Activated T-helper 1 cell treated with anti-CD3 and anti-CD28 coated beads, Interleukin-12 subunit alpha, Interleukin-12 subunit beta, Interleukin-2, Interleukin-4 antibody, amounts not matched to agents 30 ng/mL and 10 ng/mL and 1 ng/mL, durations not matched to agents 14 hours and 24 hours and 36 hours (primary cell): ENCODE results near the gene NLRP8. TPM values are rescaled to one million over a fixed set of nuclear protein-coding genes. Genes with fewer than 3 reads are reported as not detected.
"Not testable (repeated sequence)": the region's sequence is repeated elsewhere in the genome, so short reads cannot be mapped to it uniquely, and the experiment has no call there.

Experiments used
- DNase-seq: peaks from one replicate; pipeline ENCODE4 v3.0.0; 2021; ENCODE audit warnings: low spot score
- H3K27ac Mint-ChIP-seq: one replicate; pipeline ENCODE4 v1.8.0; 2021; ENCODE audit warnings: mild to moderate bottlenecking, mixed read lengths
- H3K27me3 Mint-ChIP-seq: one replicate; pipeline ENCODE4 v1.8.0; 2022; ENCODE audit warnings: mild to moderate bottlenecking, moderate library complexity, mixed read lengths; ENCODE audit not compliant: insufficient read depth
- H3K36me3 Mint-ChIP-seq: one replicate; pipeline ENCODE4 v1.8.0; 2021; ENCODE audit warnings: low read depth, mixed read lengths
- H3K4me1 Mint-ChIP-seq: one replicate; pipeline ENCODE4 v1.8.0; 2021; ENCODE audit warnings: low read depth, mixed read lengths
- H3K4me3 Mint-ChIP-seq: one replicate; pipeline ENCODE4 v1.8.0; 2021; ENCODE audit warnings: mild to moderate bottlenecking, moderate library complexity, mixed read lengths
- H3K9me3 Mint-ChIP-seq: one replicate; pipeline ENCODE4 v1.8.0; 2021; ENCODE audit warnings: mixed read lengths
- intact Hi-C: fragments of 100-400 bp; cut with micrococcal nuclease; formaldehyde crosslinking; loops from one replicate; pipeline ENCODE4 v1.15.1; 2024
- total RNA-seq: library from RNA; stranded (reverse); gene quantifications from 2 replicates; pipeline ENCODE4 v1.2.3, GENCODE V29; 2022

Gene NLRP8
- total RNA-seq, 1 donor from 2014 or later: not detected

DNA sequence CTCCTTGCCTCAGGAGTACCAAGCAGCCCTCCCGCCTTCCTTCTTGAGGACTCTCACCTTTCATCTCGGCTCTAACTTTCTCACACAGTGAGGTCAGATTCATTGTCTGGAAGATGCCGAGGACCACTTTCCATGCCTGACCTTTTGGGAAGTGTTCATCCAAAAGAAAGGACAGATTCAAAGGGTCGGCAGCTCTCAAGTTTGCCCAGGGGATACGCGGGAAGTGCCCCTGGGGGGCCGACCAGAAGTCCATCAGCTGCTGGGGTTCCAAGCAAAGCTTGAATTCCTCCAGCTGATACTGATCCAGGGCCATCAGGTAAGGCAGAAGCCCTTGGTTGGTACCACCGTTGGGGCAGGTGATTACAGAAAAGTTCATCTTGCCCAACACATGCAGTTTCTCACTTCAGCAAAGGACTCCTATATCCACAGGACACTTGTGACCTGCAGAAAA, 15.7 kb upstream of the NLRP8 start, which contains the start of gene NLRP13:
Gene NLRP13 (minus strand): TSS at position 401 of the 451 bp plus-strand sequence. CDS start 25 bp downstream, at position 376.
- DNase-seq: no peak
- Mint-ChIP-seq H3K36me3 (peaks cover 2% of the 10 kb centered on the region), H3K27ac (no peak within 1 kb of the TSS), H3K27me3 (no peaks in the 10 kb centered on the region), H3K4me3 (no peak within 1 kb of the TSS), H3K4me1 (no peaks in the 10 kb centered on the region), H3K9me3 (peaks cover 71% of the 10 kb centered on the region)
- intact Hi-C loops: no loop called here

- intact Hi-C loops: no loop called here
- H3K4me1 Mint-ChIP-seq: no peaks in the 10 kb centered on the region
- DNase-seq: no peak
- H3K27ac Mint-ChIP-seq: no peak overlapping the region
- H3K4me3 Mint-ChIP-seq: no peak overlapping the region
- peaks cover 2% of the 10 kb centered on the region for H3K36me3 Mint-ChIP-seq
- H3K9me3 Mint-ChIP-seq: peaks cover 64% of the 10 kb centered on the region
- no peaks in the 10 kb centered on the region for H3K27me3 Mint-ChIP-seq
Measured at GRCh38 chr19:55935206-55935605, 12.4 kb upstream of the NLRP8 start.

- H3K27ac Mint-ChIP-seq: no peak overlapping the region
- DNase-seq: no peak
- no peaks in the 10 kb centered on the region for H3K36me3 Mint-ChIP-seq
- peaks cover 68% of the 10 kb centered on the region for H3K9me3 Mint-ChIP-seq
- intact Hi-C loops: no loop called here
- H3K4me1 Mint-ChIP-seq: no peaks in the 10 kb centered on the region
- no peaks in the 10 kb centered on the region for H3K27me3 Mint-ChIP-seq
- H3K4me3 Mint-ChIP-seq: no peak overlapping the region
Measured at GRCh38 chr19:55939206-55939605, 8.4 kb upstream of the NLRP8 start.

GRCh38 chr19:55940306-55940705, 7.3 kb upstream of the NLRP8 start:
- no peak for DNase-seq
- peaks cover 58% of the 10 kb centered on the region for H3K9me3 Mint-ChIP-seq
- intact Hi-C loops: no loop called here
- no peaks in the 10 kb centered on the region for H3K27me3 Mint-ChIP-seq
- H3K4me3 Mint-ChIP-seq: no peak overlapping the region
- H3K36me3 Mint-ChIP-seq: no peaks in the 10 kb centered on the region
- H3K27ac Mint-ChIP-seq: no peak overlapping the region
- no peaks in the 10 kb centered on the region for H3K4me1 Mint-ChIP-seq

- H3K36me3 Mint-ChIP-seq, H3K4me1 Mint-ChIP-seq, H3K27me3 Mint-ChIP-seq, H3K4me3 Mint-ChIP-seq, DNase-seq, intact Hi-C loops, H3K27ac Mint-ChIP-seq: not testable (repeated sequence)
- H3K9me3 Mint-ChIP-seq: peaks cover 43% of the 10 kb centered on the region
Measured at GRCh38 chr19:55950566-55950965, 2.9 kb downstream of the NLRP8 start.

- H3K9me3 Mint-ChIP-seq: peaks cover 32% of the 10 kb centered on the region
- no peaks in the 10 kb centered on the region for H3K4me1 Mint-ChIP-seq
- H3K27ac Mint-ChIP-seq: no peak overlapping the region
- intact Hi-C loops: no loop called here
- DNase-seq: no peak
- H3K27me3 Mint-ChIP-seq: no peaks in the 10 kb centered on the region
- H3K4me3 Mint-ChIP-seq: no peak overlapping the region
- no peaks in the 10 kb centered on the region for H3K36me3 Mint-ChIP-seq
Measured at GRCh38 chr19:55956431-55956830, 8.8 kb downstream of the NLRP8 start.

DNA sequence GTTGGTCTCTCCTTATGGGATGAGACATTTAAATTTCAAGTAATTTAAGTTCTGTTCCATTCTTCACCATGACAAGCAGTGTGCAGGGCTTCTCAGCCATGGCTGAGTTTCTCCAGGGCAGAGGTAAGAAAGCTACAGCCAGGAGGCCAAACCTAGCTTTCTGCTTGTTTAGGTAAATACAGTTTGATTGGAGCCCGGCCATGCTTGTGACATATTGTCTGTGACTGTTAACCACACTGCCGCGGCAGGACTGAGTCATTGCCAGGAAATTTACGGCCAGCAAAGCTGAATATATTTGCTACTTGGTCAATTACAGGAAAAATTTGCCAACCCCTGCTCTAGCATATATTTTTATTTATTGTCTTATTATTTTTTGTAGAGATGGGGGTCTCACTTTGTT, 10.7 kb downstream of the NLRP8 start:
- intact Hi-C loops: no loop called here
- Mint-ChIP-seq H3K27me3 (no peaks in the 10 kb centered on the region), H3K9me3 (peaks cover 31% of the 10 kb centered on the region), H3K4me3 (no peak overlapping the region), H3K36me3 (no peaks in the 10 kb centered on the region), H3K4me1 (no peaks in the 10 kb centered on the region), H3K27ac (no peak overlapping the region)
- DNase-seq: no peak

DNA sequence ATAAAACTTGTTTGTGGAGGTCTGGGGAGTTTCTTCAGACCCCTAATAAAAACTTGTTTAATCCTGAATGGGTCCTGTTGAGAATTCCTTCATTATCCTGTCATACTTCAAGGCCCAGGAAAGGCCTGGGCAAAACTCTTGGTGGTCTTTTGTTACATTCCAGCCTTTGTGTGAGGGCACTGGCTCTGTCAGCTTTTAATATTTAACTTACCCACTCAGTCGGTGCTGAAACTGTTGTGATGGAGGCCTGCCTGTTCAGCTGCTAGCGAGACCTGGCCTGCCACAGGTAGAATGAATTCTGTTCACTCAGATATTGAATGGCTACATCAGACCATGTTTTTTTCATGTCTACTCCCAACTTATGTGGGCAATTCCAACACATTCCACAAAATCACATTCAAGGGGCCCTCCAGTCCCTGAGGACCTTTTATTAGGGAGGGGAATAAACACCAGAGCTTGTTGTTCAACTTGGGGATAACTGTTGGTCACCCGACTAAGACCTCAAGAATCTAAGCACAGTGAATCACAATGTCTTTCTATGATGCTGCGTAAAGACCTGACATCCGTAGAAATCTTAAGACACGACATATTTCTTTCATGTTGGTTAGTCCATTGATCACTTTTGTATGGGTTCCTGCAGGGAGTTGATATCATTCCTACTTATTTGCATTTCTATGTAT, 12.5 kb downstream of the NLRP8 start:
- Mint-ChIP-seq H3K4me1 (no peaks in the 10 kb centered on the region), H3K9me3 (peaks cover 36% of the 10 kb centered on the region), H3K4me3 (no peak overlapping the region), H3K27me3 (no peaks in the 10 kb centered on the region), H3K27ac (no peak overlapping the region), H3K36me3 (no peaks in the 10 kb centered on the region)
- no peak for DNase-seq
- intact Hi-C loops: no loop called here

GRCh38 chr19:55962186-55962585, 14.6 kb downstream of the NLRP8 start:
- H3K9me3 Mint-ChIP-seq: peaks cover 44% of the 10 kb centered on the region
- no peaks in the 10 kb centered on the region for H3K4me1 Mint-ChIP-seq
- H3K27ac Mint-ChIP-seq: no peak overlapping the region
- intact Hi-C loops: no loop called here
- no peak for DNase-seq
- peaks cover 1% of the 10 kb centered on the region for H3K27me3 Mint-ChIP-seq
- no peak overlapping the region for H3K4me3 Mint-ChIP-seq
- no peaks in the 10 kb centered on the region for H3K36me3 Mint-ChIP-seq

DNA sequence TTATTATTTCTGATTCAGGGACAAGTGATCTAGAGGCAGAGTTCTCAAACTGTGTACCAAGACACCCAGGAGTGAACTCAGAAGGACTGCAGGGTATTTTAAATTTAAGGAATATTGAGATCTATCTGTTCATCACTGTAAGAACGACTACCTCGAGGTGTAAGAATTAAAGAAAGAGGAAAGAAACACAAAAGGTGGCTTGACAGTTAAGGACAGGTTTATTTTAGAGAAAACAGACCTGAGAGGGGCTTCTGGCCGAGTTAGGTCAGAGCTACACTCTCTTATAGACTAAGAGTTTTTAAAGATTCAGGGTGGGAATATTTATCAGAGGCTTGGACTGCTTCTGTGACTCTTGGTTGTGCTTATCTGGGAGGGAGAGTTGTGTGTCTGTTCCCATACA, 26.4 kb downstream of the NLRP8 start:
- no peaks in the 10 kb centered on the region for H3K36me3 Mint-ChIP-seq
- no peaks in the 10 kb centered on the region for H3K27me3 Mint-ChIP-seq
- DNase-seq: no peak
- H3K27ac Mint-ChIP-seq: no peak overlapping the region
- H3K9me3 Mint-ChIP-seq: peaks cover 59% of the 10 kb centered on the region
- no peak overlapping the region for H3K4me3 Mint-ChIP-seq
- H3K4me1 Mint-ChIP-seq: no peaks in the 10 kb centered on the region
- intact Hi-C loops: no loop called here

- Mint-ChIP-seq H3K27me3 (no peaks in the 10 kb centered on the region), H3K9me3 (peaks cover 42% of the 10 kb centered on the region), H3K4me3 (no peak overlapping the region), H3K27ac (no peak overlapping the region), H3K36me3 (no peaks in the 10 kb centered on the region), H3K4me1 (no peaks in the 10 kb centered on the region)
- intact Hi-C loops: no loop called here
- no peak for DNase-seq
Measured at GRCh38 chr19:55980415-55980814, 32.8 kb downstream of the NLRP8 start.

- Mint-ChIP-seq H3K4me3 (no peak overlapping the region), H3K9me3 (peaks cover 42% of the 10 kb centered on the region), H3K36me3 (no peaks in the 10 kb centered on the region), H3K27ac (no peak overlapping the region), H3K27me3 (no peaks in the 10 kb centered on the region), H3K4me1 (no peaks in the 10 kb centered on the region)
- no peak for DNase-seq
- intact Hi-C loops: no loop called here
Measured at GRCh38 chr19:55985254-55985653, 37.6 kb downstream of the NLRP8 start.

GRCh38 chr19:55986487-55986886, 38.9 kb downstream of the NLRP8 start, which contains the start of gene NLRP5:
Gene NLRP5, plus strand, starts transcription at chr19:55986775.
- intact Hi-C loops: no loop called here
- H3K4me1 Mint-ChIP-seq: no peaks in the 10 kb centered on the region
- no peak within 1 kb of the TSS for H3K27ac Mint-ChIP-seq
- H3K27me3 Mint-ChIP-seq: no peaks in the 10 kb centered on the region
- H3K4me3 Mint-ChIP-seq: no peak within 1 kb of the TSS
- H3K36me3 Mint-ChIP-seq: no peaks in the 10 kb centered on the region
- no peak for DNase-seq
- peaks cover 39% of the 10 kb centered on the region for H3K9me3 Mint-ChIP-seq

DNA sequence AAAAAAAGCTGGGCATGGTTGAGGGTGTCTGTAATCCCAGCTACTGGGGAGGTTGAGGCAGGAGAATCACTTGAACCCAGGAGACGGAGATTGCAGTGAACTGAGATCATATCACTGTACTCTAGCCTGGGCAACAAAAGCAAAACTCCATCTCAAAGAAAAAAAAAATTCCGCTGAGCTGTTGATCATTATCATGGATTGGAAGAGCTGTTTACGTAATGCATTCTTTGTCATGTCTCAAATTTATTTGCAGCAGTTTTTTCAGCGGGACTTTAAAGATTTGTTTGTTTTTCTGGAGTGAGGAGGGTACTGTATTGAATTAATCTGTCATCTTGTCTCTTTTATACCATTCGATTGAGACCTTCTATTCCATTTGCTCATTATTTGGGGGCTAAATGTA, 43.2 kb downstream of the NLRP8 start:
- H3K27me3 Mint-ChIP-seq: no peaks in the 10 kb centered on the region
- intact Hi-C loops: no loop called here
- peaks cover 58% of the 10 kb centered on the region for H3K9me3 Mint-ChIP-seq
- no peaks in the 10 kb centered on the region for H3K36me3 Mint-ChIP-seq
- no peak overlapping the region for H3K27ac Mint-ChIP-seq
- no peak for DNase-seq
- no peak overlapping the region for H3K4me3 Mint-ChIP-seq
- no peaks in the 10 kb centered on the region for H3K4me1 Mint-ChIP-seq
